K562 (cell line): Measurements from ENCODE around the gene GRIA3. TPM values are rescaled to one million over a fixed set of nuclear protein-coding genes. Genes with fewer than 3 reads are reported as not detected.
A peak's percentile ranks its signal among the peaks of the same experiment; 100 is the strongest.

ENCODE experiments used
- ATAC-seq: fragments of 200-7000 bp; cut with Tn5 transposase; 3 replicates; pipeline ENCODE4 v1.9.1; 2020; ENCODE audit warnings: moderate library complexity
- BruUV-seq: library from RNA; stranded (reverse); fragments of 400-500 nt; replicated peaks from 2 replicates; lab custom pipeline; 2021; lab: Mats Ljungman, UMichigan
- CTCF ChIA-PET: fragments of 300-600 bp; formaldehyde crosslinking; extraction: SDS; loops from one replicate; lab custom pipeline; 2021; ENCODE audit warnings: low intra/inter-chr PET ratio; lab: Yijun Ruan, JAX
- POLR2A ChIA-PET: fragments of 300-600, 350-650 bp; sonication (Branson Sonifier 250); formaldehyde crosslinking; extraction: SDS; loops from one replicate; lab custom pipeline; 2021; ENCODE audit warnings: antibody characterized with exemption, inconsistent platforms; lab: Yijun Ruan, JAX
- DNase-seq, 4 experiments: peaks; one replicate each; pipeline versions ENCODE4 v3.0.0 to v3.0.0-alpha.2; 2011 to 2018; ENCODE audit warnings: low spot score in 3 of 4, mixed read lengths in 3 of 4; ENCODE audit errors: extremely low read depth in 1 of 4
- FAIRE-seq: peaks from 2 replicates; lab custom pipeline; 2011; peaks lifted over from hg19 to GRCh38; lab: Jason Lieb, UNC
- H2AFZ ChIP-seq: 2 replicates; pipeline ENCODE4 v1.6.0; 2011; ENCODE audit warnings: low read depth, low read length, control low read depth, inconsistent platforms
- H3K27ac ChIP-seq: fragments of 200-600 bp; 3 replicates; pipeline ENCODE4 v1.8.0; 2011; ENCODE audit warnings: low read depth, mild to moderate bottlenecking, control low read depth, inconsistent platforms, low read length, moderate library complexity, mixed read lengths; ENCODE audit errors: extremely low read depth
- H3K27me3 ChIP-seq, 2 experiments: fragments of 300-600 bp in 1 of 2; 2 replicates in 1 of 2; 3 replicates in 1 of 2; pipeline versions ENCODE4 v1.6.0 to v1.8.0; 2011; ENCODE audit warnings: inconsistent platforms in 2 of 2, low read length in 2 of 2, mild to moderate bottlenecking in 1 of 2, mixed read lengths in 1 of 2, moderate library complexity in 1 of 2; ENCODE audit not compliant: control insufficient read depth in 2 of 2, insufficient read depth in 2 of 2
- H3K36me3 ChIP-seq: fragments of 300-600 bp; 3 replicates; pipeline ENCODE4 v1.8.0; 2011; ENCODE audit warnings: mild to moderate bottlenecking, low read length, inconsistent platforms; ENCODE audit not compliant: control insufficient read depth, insufficient read depth
- H3K4me1 ChIP-seq, 2 experiments: fragments of 200-600 bp in 1 of 2; replicated peaks in 1 of 2; 2 replicates in 1 of 2; 3 replicates in 1 of 2; pipeline versions ENCODE4 v1.5.1 to v1.8.0; 2011; ENCODE audit warnings: inconsistent platforms in 2 of 2, low read length in 2 of 2, mild to moderate bottlenecking in 1 of 2, mixed read lengths in 1 of 2, moderate library complexity in 1 of 2; ENCODE audit not compliant: control insufficient read depth in 2 of 2, insufficient read depth in 2 of 2
- H3K4me2 ChIP-seq: 2 replicates; pipeline ENCODE4 v1.6.1; 2011; ENCODE audit warnings: low read length, control low read depth, inconsistent platforms, mixed read lengths; ENCODE audit not compliant: insufficient read depth
- H3K4me3 ChIP-seq: fragments of 200-600 bp; sonication (generic), shearing (Covaris generic); 2 replicates; pipeline ENCODE4 v1.5.1; 2016; ENCODE audit warnings: control low read depth, inconsistent platforms
- H3K79me2 ChIP-seq: fragments of 200-600 bp; 3 replicates; pipeline ENCODE4 v1.8.0; 2011; ENCODE audit warnings: low read length, inconsistent platforms; ENCODE audit not compliant: control insufficient read depth, insufficient read depth
- H3K9ac ChIP-seq, 2 experiments: 2 replicates each; pipeline versions ENCODE4 v1.6.0 to v1.6.1; 2011; ENCODE audit warnings: low read depth in 2 of 2, low read length in 2 of 2, control low read depth in 1 of 2, inconsistent platforms in 1 of 2, mild to moderate bottlenecking in 1 of 2, mixed read lengths in 1 of 2; ENCODE audit not compliant: insufficient read depth in 1 of 2
- H3K9me1 ChIP-seq: one replicate; pipeline ENCODE4 v1.6.0; 2011; ENCODE audit warnings: inconsistent platforms, mild to moderate bottlenecking, low read length, moderate library complexity; ENCODE audit not compliant: control insufficient read depth, insufficient read depth
- H3K9me3 ChIP-seq: replicated peaks from 2 replicates; pipeline ENCODE4 v1.5.1; 2011; ENCODE audit warnings: low read depth, low read length, inconsistent platforms; ENCODE audit not compliant: control insufficient read depth, insufficient read depth
- H4K20me1 ChIP-seq: replicated peaks from 2 replicates; pipeline ENCODE4 v1.6.1; 2011; ENCODE audit warnings: low read length, inconsistent platforms, mixed read lengths; ENCODE audit not compliant: control insufficient read depth, insufficient read depth
- ATF1 ChIP-seq, 2 experiments: fragments of 450-650 bp in 1 of 2; IDR thresholded peaks; 2 replicates each; pipeline ENCODE4 v1.6.1; 2016; ENCODE audit warnings: missing compliant biosample characterization in 1 of 2, missing genetic modification characterization in 1 of 2
- ELF4 ChIP-seq: fragments of 450-650 bp; formaldehyde crosslinking; IDR thresholded peaks from 2 replicates; pipeline ENCODE4 v1.4.0; 2022; ENCODE audit warnings: missing genetic modification characterization
- MYNN ChIP-seq, 2 experiments: sonication (generic); formaldehyde crosslinking in 1 of 2; IDR thresholded peaks; 2 replicates each; pipeline versions ENCODE4 v1.5.0 to v1.6.1; 2016 to 2020; ENCODE audit warnings: antibody characterized with exemption in 1 of 2, missing genetic modification reagents in 1 of 2
- PPARD ChIP-seq: fragments of 250-450 bp; sonication (Bioruptor Pico); IDR thresholded peaks from 2 replicates; pipeline ENCODE4 v1.8.0; 2022; ENCODE audit warnings: inconsistent platforms, mild to moderate bottlenecking, moderate library complexity
- RBM22 ChIP-seq: fragments of 200-400 bp; formaldehyde crosslinking; IDR thresholded peaks from 2 replicates; pipeline ENCODE4 v1.6.1; 2018; ENCODE audit warnings: low read length, low read depth; ENCODE audit not compliant: poor library complexity, severe bottlenecking
- RBM25 ChIP-seq: fragments of 200-400 bp; formaldehyde crosslinking; IDR thresholded peaks from 2 replicates; pipeline ENCODE4 v1.6.1; 2018; ENCODE audit warnings: low read length, low read depth, moderate library complexity; ENCODE audit not compliant: severe bottlenecking
- TAF9B ChIP-seq: fragments of 450-650 bp; IDR thresholded peaks from 2 replicates; pipeline ENCODE4 v1.6.1; 2018; ENCODE audit warnings: mild to moderate bottlenecking; ENCODE audit not compliant: partially characterized antibody
- TCF3 ChIP-seq: sonication (generic); formaldehyde crosslinking; IDR thresholded peaks from 2 replicates; pipeline ENCODE4 v1.4.0; 2020; ENCODE audit warnings: mild to moderate bottlenecking, missing genetic modification reagents
- TCFL5 ChIP-seq: fragments of 250-450 bp; sonication (Bioruptor Pico); conservative IDR thresholded peaks from 2 replicates; pipeline ENCODE4 v1.6.1; 2021; ENCODE audit warnings: mild to moderate bottlenecking, moderate library complexity, matching md5 sums
- TSC22D4 ChIP-seq: fragments of 450-650 bp; IDR thresholded peaks from 2 replicates; pipeline ENCODE4 v1.6.1; 2016; ENCODE audit warnings: missing genetic modification characterization, missing biosample characterization, control low read depth
- ZFP36 ChIP-seq: fragments of 150-350 bp; IDR thresholded peaks from 2 replicates; pipeline ENCODE4 v1.6.1; 2018; ENCODE audit warnings: low read length, low read depth; ENCODE audit not compliant: partially characterized antibody
- ZKSCAN3 ChIP-seq: fragments of 250-450 bp; sonication (Bioruptor Pico); IDR thresholded peaks from 2 replicates; pipeline ENCODE4 v1.4.0; 2020
- ZNF507 ChIP-seq: conservative IDR thresholded peaks from 2 replicates; pipeline ENCODE4 v1.6.1; 2017; ENCODE audit warnings: missing genetic modification characterization, missing compliant biosample characterization
- ZNF707 ChIP-seq: fragments of 250-450 bp; sonication (Bioruptor Pico); conservative IDR thresholded peaks from 2 replicates; pipeline ENCODE4 v1.8.0; 2022; ENCODE audit warnings: inconsistent platforms, mild to moderate bottlenecking, moderate library complexity
- WGBS: fragments of 100-300 bp; shearing (Covaris generic); methylation state at CpG from one replicate; pipeline ENCODE4 v1.1.6; 2016; ENCODE audit warnings: low coverage, mixed read lengths; ENCODE audit not compliant: insufficient coverage; ENCODE audit errors: missing lambda C conversion rate; 5-methylcytosine and 5-hydroxymethylcytosine counted together
- in situ Hi-C: fragments of 300-500 bp; cut with MboI; formaldehyde crosslinking; loops from 4 replicates; pipeline ENCODE4 v1.15.0; 2018; ENCODE audit warnings: inconsistent platforms, mixed read lengths
- intact Hi-C: fragments of 100-400 bp; cut with micrococcal nuclease; formaldehyde crosslinking; loops from 2 replicates; pipeline ENCODE4 v1.14.2; 2022
- polyA plus RNA-seq, 8 experiments: library from polyadenylated mRNA; depleted of rRNA in 4 of 8; stranded (reverse) in 5 of 8; unstranded in 3 of 8; fragments of >200 nt; fragmentation: Nextera tagmentation in 2 of 8; fragmentation: Illumina TruSeq in 1 of 8; extraction: Ambion mirVana in 2 of 8; extraction: Trizol in 1 of 8; gene quantifications; 2 replicates each; pipeline versions ENCODE4 v1.2.1 to v1.2.3, GENCODE V29; 2011 to 2014; ENCODE audit warnings: inconsistent platforms in 1 of 8, missing spikeins in 1 of 8
- total RNA-seq, 7 experiments: library from RNA; depleted of rRNA in 6 of 7; stranded (reverse); fragments of >200 nt in 6 of 7; fragmentation: Illumina TruSeq in 2 of 7; extraction: Trizol in 2 of 7; gene quantifications; 2 replicates each; pipeline versions ENCODE4 v1.2.1 to v1.2.3, GENCODE V29; 2011 to 2021; ENCODE audit warnings: low replicate concordance in 1 of 7

Gene GRIA3
- total and polyA plus RNA-seq, 9 of the 15 experiments (the other 6 are each of a cell fraction or from before 2014, with no cell fraction given) = 0.10 TPM; not detected in 8

DNA sequence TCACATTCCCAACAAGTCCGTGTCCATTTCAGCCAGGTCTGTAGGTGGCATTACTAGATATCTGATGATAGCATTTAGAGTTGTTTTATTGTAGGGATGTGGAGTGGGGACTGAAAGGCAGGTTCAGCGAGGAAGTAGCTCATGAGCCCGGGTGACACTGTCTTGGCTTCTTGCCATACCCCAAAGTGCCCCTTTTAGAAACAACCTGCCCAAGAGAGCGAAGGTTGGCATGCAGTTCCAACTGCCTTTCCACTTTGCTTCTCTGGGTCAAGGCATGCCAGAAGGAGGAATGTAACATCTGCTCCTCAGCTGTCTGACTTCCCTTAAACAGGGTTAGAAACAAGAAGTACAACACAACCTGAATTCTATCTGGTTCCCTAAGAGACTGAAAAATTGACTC is 9.0 kb downstream of the GRIA3 start (continued):
- TF ChIP-seq PPARD (CRISPR knock-in tag) (no peak), TCFL5 (CRISPR knock-in tag) (no peak)

DNA sequence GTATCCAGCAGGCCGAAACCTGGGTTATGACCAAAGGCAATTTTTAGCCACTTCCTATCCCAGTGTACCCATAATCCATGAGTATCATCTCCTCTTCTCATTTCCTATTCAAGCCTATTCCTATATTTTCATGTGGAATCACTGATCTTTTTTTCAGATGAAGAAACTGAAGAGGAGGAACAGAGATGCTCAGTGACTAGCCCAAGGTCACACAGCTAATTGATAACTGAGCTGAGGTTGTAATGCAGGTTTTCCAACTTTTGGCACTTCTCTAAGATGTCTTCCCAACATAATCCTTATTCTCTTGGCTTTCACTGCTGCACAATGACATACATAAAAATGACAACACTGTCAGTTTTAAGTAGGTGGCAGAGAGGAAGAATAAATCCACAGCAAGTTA is 15.3 kb downstream of the GRIA3 start:
- intact Hi-C loops = no loop called here
- TF ChIP-seq ZKSCAN3 (CRISPR knock-in tag) = no peak
- TF ChIP-seq MYNN (IDR thresholded peaks at IDR 0.05) = no peak
- no peak for TF ChIP-seq MYNN (CRISPR knock-in tag; IDR thresholded peaks at IDR 0.05)
- TF ChIP-seq PPARD (CRISPR knock-in tag) = no peak
- no peak for TF ChIP-seq ATF1 (CRISPR knock-in tag; IDR thresholded peaks at IDR 0.05)
- TF ChIP-seq ATF1 (tag; IDR thresholded peaks at IDR 0.05) = no peak
- peak; percentile 74 for TF ChIP-seq RBM25
- TF ChIP-seq ZFP36 = peak; percentile 51
- TF ChIP-seq RBM22 = no peak
- TF ChIP-seq ZNF507 (tag) = no peak
- no peak for TF ChIP-seq TAF9B
- no peak for TF ChIP-seq ZNF707 (CRISPR knock-in tag)
- no peak for TF ChIP-seq TCF3
- no peak for TF ChIP-seq ELF4 (CRISPR knock-in tag)
- TF ChIP-seq TSC22D4 (tag) = no peak
- TF ChIP-seq, all 486 proteins: peak for 2
- no TSS peak for BruUV-seq
- 0% methylated on average over 1 of the region's 1 CpG for WGBS
- Histone ChIP-seq H3K4me1 (no peaks in the 10 kb centered on the region), H3K4me3 (no peak overlapping the region), H3K9me1 (no peaks in the 10 kb centered on the region), H3K36me3 (no peaks in the 10 kb centered on the region), H3K79me2 (no peaks in the 10 kb centered on the region), H3K9me3 (no peaks in the 10 kb centered on the region), H4K20me1 (no peaks in the 10 kb centered on the region), H3K27ac (no peak overlapping the region), H3K4me2 (no peak overlapping the region), H3K9ac (no peak overlapping the region), H3K27me3 (no peaks in the 10 kb centered on the region), H2AFZ (no peak overlapping the region)
- in situ Hi-C loops = no loop called here
- ChIA-PET CTCF (no interaction called here), POLR2A (no interaction called here)
- FAIRE-seq = no peak
- ATAC-seq = no peak
- DNase-seq = no peak
